K562 (cell line): Measurements from ENCODE around the gene RORC. TPM values are rescaled to one million over a fixed set of nuclear protein-coding genes. Genes with fewer than 3 reads are reported as not detected.
"Not testable (repeated sequence)": the region's sequence is repeated elsewhere in the genome, so short reads cannot be mapped to it uniquely, and the experiment has no call there.

Source experiments
- ATAC-seq: fragments of 200-7000 bp; cut with Tn5 transposase; 3 replicates; pipeline ENCODE4 v1.9.1; 2020; ENCODE audit warnings: moderate library complexity
- BruUV-seq: library from RNA; stranded (reverse); fragments of 400-500 nt; replicated peaks from 2 replicates; lab custom pipeline; 2021; lab: Mats Ljungman, UMichigan
- CTCF ChIA-PET: fragments of 300-600 bp; formaldehyde crosslinking; extraction: SDS; loops from one replicate; lab custom pipeline; 2021; ENCODE audit warnings: low intra/inter-chr PET ratio; lab: Yijun Ruan, JAX
- POLR2A ChIA-PET: fragments of 300-600, 350-650 bp; sonication (Branson Sonifier 250); formaldehyde crosslinking; extraction: SDS; loops from one replicate; lab custom pipeline; 2021; ENCODE audit warnings: antibody characterized with exemption, inconsistent platforms; lab: Yijun Ruan, JAX
- DNase-seq, 4 experiments: peaks; one replicate each; pipeline versions ENCODE4 v3.0.0 to v3.0.0-alpha.2; 2011 to 2018; ENCODE audit warnings: low spot score in 3 of 4, mixed read lengths in 3 of 4; ENCODE audit errors: extremely low read depth in 1 of 4
- FAIRE-seq: peaks from 2 replicates; lab custom pipeline; 2011; peaks lifted over from hg19 to GRCh38; lab: Jason Lieb, UNC
- H2AFZ ChIP-seq: 2 replicates; pipeline ENCODE4 v1.6.0; 2011; ENCODE audit warnings: low read depth, low read length, control low read depth, inconsistent platforms
- H3K27ac ChIP-seq: fragments of 200-600 bp; 3 replicates; pipeline ENCODE4 v1.8.0; 2011; ENCODE audit warnings: low read depth, mild to moderate bottlenecking, control low read depth, inconsistent platforms, low read length, moderate library complexity, mixed read lengths; ENCODE audit errors: extremely low read depth
- H3K27me3 ChIP-seq, 2 experiments: fragments of 300-600 bp in 1 of 2; 2 replicates in 1 of 2; 3 replicates in 1 of 2; pipeline versions ENCODE4 v1.6.0 to v1.8.0; 2011; ENCODE audit warnings: inconsistent platforms in 2 of 2, low read length in 2 of 2, mild to moderate bottlenecking in 1 of 2, mixed read lengths in 1 of 2, moderate library complexity in 1 of 2; ENCODE audit not compliant: control insufficient read depth in 2 of 2, insufficient read depth in 2 of 2
- H3K36me3 ChIP-seq: fragments of 300-600 bp; 3 replicates; pipeline ENCODE4 v1.8.0; 2011; ENCODE audit warnings: mild to moderate bottlenecking, low read length, inconsistent platforms; ENCODE audit not compliant: control insufficient read depth, insufficient read depth
- H3K4me1 ChIP-seq, 2 experiments: fragments of 200-600 bp in 1 of 2; replicated peaks in 1 of 2; 2 replicates in 1 of 2; 3 replicates in 1 of 2; pipeline versions ENCODE4 v1.5.1 to v1.8.0; 2011; ENCODE audit warnings: inconsistent platforms in 2 of 2, low read length in 2 of 2, mild to moderate bottlenecking in 1 of 2, mixed read lengths in 1 of 2, moderate library complexity in 1 of 2; ENCODE audit not compliant: control insufficient read depth in 2 of 2, insufficient read depth in 2 of 2
- H3K4me2 ChIP-seq: 2 replicates; pipeline ENCODE4 v1.6.1; 2011; ENCODE audit warnings: low read length, control low read depth, inconsistent platforms, mixed read lengths; ENCODE audit not compliant: insufficient read depth
- H3K4me3 ChIP-seq: fragments of 200-600 bp; sonication (generic), shearing (Covaris generic); 2 replicates; pipeline ENCODE4 v1.5.1; 2016; ENCODE audit warnings: control low read depth, inconsistent platforms
- H3K79me2 ChIP-seq: fragments of 200-600 bp; 3 replicates; pipeline ENCODE4 v1.8.0; 2011; ENCODE audit warnings: low read length, inconsistent platforms; ENCODE audit not compliant: control insufficient read depth, insufficient read depth
- H3K9ac ChIP-seq, 2 experiments: 2 replicates each; pipeline versions ENCODE4 v1.6.0 to v1.6.1; 2011; ENCODE audit warnings: low read depth in 2 of 2, low read length in 2 of 2, control low read depth in 1 of 2, inconsistent platforms in 1 of 2, mild to moderate bottlenecking in 1 of 2, mixed read lengths in 1 of 2; ENCODE audit not compliant: insufficient read depth in 1 of 2
- H3K9me1 ChIP-seq: one replicate; pipeline ENCODE4 v1.6.0; 2011; ENCODE audit warnings: inconsistent platforms, mild to moderate bottlenecking, low read length, moderate library complexity; ENCODE audit not compliant: control insufficient read depth, insufficient read depth
- H3K9me3 ChIP-seq: replicated peaks from 2 replicates; pipeline ENCODE4 v1.5.1; 2011; ENCODE audit warnings: low read depth, low read length, inconsistent platforms; ENCODE audit not compliant: control insufficient read depth, insufficient read depth
- H4K20me1 ChIP-seq: replicated peaks from 2 replicates; pipeline ENCODE4 v1.6.1; 2011; ENCODE audit warnings: low read length, inconsistent platforms, mixed read lengths; ENCODE audit not compliant: control insufficient read depth, insufficient read depth
- C11orf30 ChIP-seq: fragments of 450-650 bp; IDR thresholded peaks from 2 replicates; pipeline ENCODE4 v1.6.1; 2016; ENCODE audit warnings: low read depth, mild to moderate bottlenecking
- MAFG ChIP-seq: fragments of 450-650 bp; conservative IDR thresholded peaks from 2 replicates; pipeline ENCODE4 v1.6.1; 2016; ENCODE audit warnings: missing genetic modification characterization, missing compliant biosample characterization
- SPI1 ChIP-seq: IDR thresholded peaks from 2 replicates; pipeline ENCODE4 v1.6.1; 2011; ENCODE audit warnings: low read depth, low read length, control low read depth, borderline replicate concordance
- ZNF184 ChIP-seq: sonication (generic); formaldehyde crosslinking; IDR thresholded peaks from 2 replicates; pipeline ENCODE4 v1.5.0; 2020; ENCODE audit warnings: missing genetic modification reagents
- ZNF316 ChIP-seq: fragments of 450-650 bp; IDR thresholded peaks from 2 replicates; pipeline ENCODE4 v1.6.1; 2016
- WGBS: fragments of 100-300 bp; shearing (Covaris generic); methylation state at CpG from one replicate; pipeline ENCODE4 v1.1.6; 2016; ENCODE audit warnings: low coverage, mixed read lengths; ENCODE audit not compliant: insufficient coverage; ENCODE audit errors: missing lambda C conversion rate; 5-methylcytosine and 5-hydroxymethylcytosine counted together
- in situ Hi-C: fragments of 300-500 bp; cut with MboI; formaldehyde crosslinking; loops from 4 replicates; pipeline ENCODE4 v1.15.0; 2018; ENCODE audit warnings: inconsistent platforms, mixed read lengths
- intact Hi-C: fragments of 100-400 bp; cut with micrococcal nuclease; formaldehyde crosslinking; loops from 2 replicates; pipeline ENCODE4 v1.14.2; 2022
- polyA plus RNA-seq, 8 experiments: library from polyadenylated mRNA; depleted of rRNA in 4 of 8; stranded (reverse) in 5 of 8; unstranded in 3 of 8; fragments of >200 nt; fragmentation: Nextera tagmentation in 2 of 8; fragmentation: Illumina TruSeq in 1 of 8; extraction: Ambion mirVana in 2 of 8; extraction: Trizol in 1 of 8; gene quantifications; 2 replicates each; pipeline versions ENCODE4 v1.2.1 to v1.2.3, GENCODE V29; 2011 to 2014; ENCODE audit warnings: inconsistent platforms in 1 of 8, missing spikeins in 1 of 8
- total RNA-seq, 7 experiments: library from RNA; depleted of rRNA in 6 of 7; stranded (reverse); fragments of >200 nt in 6 of 7; fragmentation: Illumina TruSeq in 2 of 7; extraction: Trizol in 2 of 7; gene quantifications; 2 replicates each; pipeline versions ENCODE4 v1.2.1 to v1.2.3, GENCODE V29; 2011 to 2021; ENCODE audit warnings: low replicate concordance in 1 of 7

Gene RORC
- total and polyA plus RNA-seq, 9 of the 15 experiments (the other 6 are each of a cell fraction or from before 2014, with no cell fraction given) = not detected

DNA sequence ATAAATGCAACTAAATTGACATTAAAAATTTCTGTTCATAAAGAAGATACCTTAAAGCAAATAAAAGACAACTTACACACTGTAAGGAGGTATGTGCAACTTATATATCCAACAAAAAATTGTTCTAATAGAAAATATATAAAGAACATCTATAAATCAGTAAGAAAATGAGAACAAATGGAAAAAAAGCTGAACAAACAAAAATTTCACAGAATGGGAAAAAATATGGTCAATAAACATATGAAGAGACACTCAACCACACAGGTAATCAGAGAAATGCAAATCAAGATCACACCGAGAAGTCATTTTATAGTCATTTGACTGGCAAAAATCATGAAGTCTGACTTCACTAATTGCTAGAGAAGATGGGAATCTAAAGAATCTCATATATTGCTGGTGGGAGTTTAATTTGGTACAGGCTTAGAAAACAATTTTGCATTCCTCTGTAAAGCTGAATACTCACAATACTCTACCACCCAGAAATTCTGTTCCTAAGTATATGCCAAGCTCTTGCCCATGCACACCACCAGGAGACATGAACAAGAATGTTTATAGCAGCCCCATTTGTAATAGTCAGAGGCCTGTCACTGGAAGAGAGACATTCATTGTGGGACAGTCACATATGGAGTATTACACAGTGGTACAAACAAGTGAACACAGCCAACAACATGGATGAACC, 44.0 kb upstream of the RORC start:
- H3K27me3 ChIP-seq = no peaks in the 10 kb centered on the region
- H3K9me3 ChIP-seq = no peaks in the 10 kb centered on the region
- no peak overlapping the region for H3K9ac ChIP-seq
- intact Hi-C loops (no loop called here), in situ Hi-C loops (no loop called here)
- ChIA-PET CTCF (no interaction called here), POLR2A (interaction anchor here (0.6 kb wide), 1 partner anchor 281 kb away, joined by 3 read pairs; no protein-coding TSS in a partner anchor)
- no peak for FAIRE-seq
- no peak overlapping the region for H3K4me3 ChIP-seq
- TF ChIP-seq C11orf30 = peak; percentile 63
- no peak for TF ChIP-seq ZNF184
- TF ChIP-seq ZNF316 = peak; percentile 87
- TF ChIP-seq MAFG (tag) = peak; percentile 29; the same call in 1 of the 2 replicates
- WGBS = 81% methylated on average over 1 of the region's 1 CpG
- BruUV-seq = no TSS peak
- H3K36me3 ChIP-seq = peaks cover 40% of the 10 kb centered on the region; the same call in 2 of the 3 replicates
- H4K20me1 ChIP-seq = no peaks in the 10 kb centered on the region
- no peak overlapping the region for H3K4me2 ChIP-seq
- no peaks in the 10 kb centered on the region for H3K4me1 ChIP-seq
- H2AFZ ChIP-seq = no peak overlapping the region
- H3K9me1 ChIP-seq = peaks cover 3% of the 10 kb centered on the region
- DNase-seq = no peak
- no peaks in the 10 kb centered on the region for H3K79me2 ChIP-seq
- H3K27ac ChIP-seq = no peak overlapping the region
- ATAC-seq = no peak

- BruUV-seq, H3K27me3 ChIP-seq, H3K4me2 ChIP-seq, in situ Hi-C loops, H3K9me3 ChIP-seq, intact Hi-C loops, H4K20me1 ChIP-seq, FAIRE-seq, H3K79me2 ChIP-seq, H3K4me3 ChIP-seq, H3K9ac ChIP-seq, POLR2A ChIA-PET, ATAC-seq, DNase-seq, CTCF ChIA-PET, H3K27ac ChIP-seq, H3K4me1 ChIP-seq, H2AFZ ChIP-seq, H3K9me1 ChIP-seq: not testable (repeated sequence)
- H3K36me3 ChIP-seq = peaks cover 36% of the 10 kb centered on the region; the same call in 2 of the 3 replicates
- TF ChIP-seq SPI1 = 0 out of 2 replicates have a peak, but pooled peaks have one; percentile 28
- 89% methylated on average over 8 of the region's 9 CpGs for WGBS
These were observed 41.2 kb upstream of the RORC start for GRCh38 chr1:151872776-151873175.
